Measurements from ENCODE around the gene PIP5K1C.

PIP5K1C gene

DNA sequence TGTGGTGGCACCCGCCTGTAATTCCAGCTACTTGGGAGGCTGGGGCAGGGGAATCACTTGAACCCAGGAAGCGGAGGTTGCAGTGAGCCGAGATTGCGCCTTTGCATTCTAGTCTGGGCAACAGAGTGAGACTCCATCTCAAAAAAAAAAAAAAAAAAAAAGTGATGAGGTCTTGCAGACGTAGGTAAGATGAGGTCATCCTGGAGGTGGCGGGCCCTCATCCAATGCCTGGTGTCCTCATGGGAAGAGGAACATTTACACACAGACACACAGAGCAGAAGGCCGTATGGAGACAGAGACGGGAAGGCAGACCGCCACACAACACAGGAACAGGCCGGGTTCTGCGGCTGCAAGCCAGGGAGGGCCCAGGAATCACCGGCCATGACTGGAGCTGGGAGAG lies 78.0 kb downstream of the PIP5K1C start:
- no peak for DNase-seq

DNA sequence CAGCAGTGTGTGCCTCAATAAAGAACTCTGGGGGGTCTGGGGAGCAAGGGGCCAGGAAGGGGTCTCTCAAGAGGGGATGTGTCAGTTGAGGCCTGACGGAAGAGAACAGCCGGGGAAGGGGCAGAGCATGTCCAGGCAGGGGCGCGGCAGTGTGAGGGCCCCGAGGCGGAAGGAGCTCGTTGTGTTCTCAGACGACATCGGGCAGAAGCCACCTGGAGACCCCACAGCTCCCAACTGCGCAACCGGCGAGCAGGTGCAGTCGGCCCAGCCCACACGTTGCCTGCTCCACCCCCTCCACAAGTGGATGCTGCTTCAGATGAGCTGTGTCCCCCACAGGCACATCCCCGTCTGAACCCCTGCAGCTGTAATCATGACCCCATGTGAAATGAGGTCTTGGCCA lies 78.6 kb downstream of the PIP5K1C start:
- no peak for DNase-seq

DNA sequence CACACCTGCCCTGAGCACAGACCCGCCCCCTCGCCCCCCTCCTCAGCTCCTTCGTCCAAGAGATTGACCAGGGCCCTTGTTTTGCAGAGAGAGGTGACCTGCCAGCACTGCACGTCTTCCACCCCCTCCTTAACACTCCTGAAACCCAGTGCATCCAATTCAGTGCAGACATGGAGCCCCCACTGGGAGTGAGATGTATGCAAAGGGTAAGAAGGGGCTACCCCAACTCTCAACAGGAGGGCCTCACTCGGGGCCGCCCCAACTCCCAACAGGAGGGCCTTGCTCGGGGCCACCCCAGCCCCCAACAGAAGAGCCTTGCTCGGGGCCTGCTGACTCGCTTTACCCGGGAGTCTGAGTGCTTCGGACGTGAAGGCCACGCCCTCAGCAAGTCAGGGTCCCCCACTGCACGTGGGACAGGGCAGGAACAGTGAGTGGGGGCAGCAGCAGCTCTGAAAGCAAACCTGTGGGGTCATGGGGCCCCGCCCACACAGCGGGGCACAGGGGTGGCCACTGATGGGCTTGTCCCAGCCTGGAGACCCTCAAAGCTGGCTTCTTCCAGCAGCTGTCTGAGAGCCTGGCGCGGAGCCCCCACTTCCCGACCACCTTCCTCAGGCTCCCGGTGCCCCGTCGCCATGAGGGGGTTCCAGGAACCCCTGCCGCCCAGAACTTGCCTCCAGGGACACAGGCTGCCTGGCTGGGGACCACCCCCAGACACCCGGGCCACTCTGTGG lies 79.3 kb downstream of the PIP5K1C start:
- DNase-seq, result no peak

DNA sequence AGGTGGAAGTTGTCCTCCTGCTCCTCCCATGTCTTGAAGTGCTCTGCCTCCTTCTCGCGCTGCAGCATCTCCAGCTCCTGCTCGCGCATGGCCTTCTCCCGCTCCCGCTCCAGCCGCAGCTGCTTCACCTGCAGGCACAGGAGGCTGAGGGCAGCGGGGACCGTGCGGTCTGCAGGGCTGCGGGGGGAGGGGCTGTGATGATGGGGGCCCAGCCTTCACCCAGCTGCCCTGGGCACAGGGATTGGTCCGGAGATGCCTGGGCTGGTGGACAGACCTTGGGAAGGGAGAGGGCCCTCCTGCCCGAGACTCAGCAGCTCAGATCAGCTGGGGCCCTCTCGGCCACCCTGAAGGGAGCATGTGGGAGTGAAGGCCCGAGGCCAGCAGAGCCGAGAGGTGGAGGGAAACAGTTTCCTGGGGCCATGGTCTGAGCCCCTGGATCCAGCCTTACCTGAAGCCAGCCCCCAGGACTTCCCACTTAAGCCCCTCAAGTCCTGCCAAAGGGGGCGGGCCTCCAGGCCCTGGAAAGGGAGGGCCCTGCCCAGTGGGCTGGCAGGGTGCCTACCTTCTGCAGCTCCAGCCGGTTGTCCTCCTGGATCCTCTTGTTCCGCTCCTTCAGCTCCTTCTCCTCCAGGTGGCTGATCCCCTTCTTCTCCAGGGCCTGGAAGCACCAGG lies 80.0 kb downstream of the PIP5K1C start:
- no peak for DNase-seq

DNA sequence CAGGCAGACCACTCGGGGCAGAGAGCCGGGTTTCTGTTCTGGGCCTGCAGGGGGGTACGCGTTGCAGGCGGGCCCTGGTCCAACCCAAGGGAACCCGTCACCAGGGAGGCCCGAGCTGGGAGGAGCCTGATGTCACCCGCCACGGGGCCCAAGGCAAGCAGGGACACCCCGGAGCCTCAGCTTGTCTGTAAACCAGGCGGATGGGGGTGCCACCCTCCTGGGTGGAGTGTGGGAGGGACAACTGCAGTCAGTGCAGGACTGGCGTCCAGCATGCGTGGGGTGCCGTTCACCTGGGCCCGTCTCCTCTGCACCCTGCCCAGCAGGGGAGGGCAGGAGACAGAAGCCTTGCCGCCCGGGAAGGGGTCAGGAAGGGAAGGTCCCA lies 80.6 kb downstream of the PIP5K1C start:
- DNase-seq, result no peak

DNA sequence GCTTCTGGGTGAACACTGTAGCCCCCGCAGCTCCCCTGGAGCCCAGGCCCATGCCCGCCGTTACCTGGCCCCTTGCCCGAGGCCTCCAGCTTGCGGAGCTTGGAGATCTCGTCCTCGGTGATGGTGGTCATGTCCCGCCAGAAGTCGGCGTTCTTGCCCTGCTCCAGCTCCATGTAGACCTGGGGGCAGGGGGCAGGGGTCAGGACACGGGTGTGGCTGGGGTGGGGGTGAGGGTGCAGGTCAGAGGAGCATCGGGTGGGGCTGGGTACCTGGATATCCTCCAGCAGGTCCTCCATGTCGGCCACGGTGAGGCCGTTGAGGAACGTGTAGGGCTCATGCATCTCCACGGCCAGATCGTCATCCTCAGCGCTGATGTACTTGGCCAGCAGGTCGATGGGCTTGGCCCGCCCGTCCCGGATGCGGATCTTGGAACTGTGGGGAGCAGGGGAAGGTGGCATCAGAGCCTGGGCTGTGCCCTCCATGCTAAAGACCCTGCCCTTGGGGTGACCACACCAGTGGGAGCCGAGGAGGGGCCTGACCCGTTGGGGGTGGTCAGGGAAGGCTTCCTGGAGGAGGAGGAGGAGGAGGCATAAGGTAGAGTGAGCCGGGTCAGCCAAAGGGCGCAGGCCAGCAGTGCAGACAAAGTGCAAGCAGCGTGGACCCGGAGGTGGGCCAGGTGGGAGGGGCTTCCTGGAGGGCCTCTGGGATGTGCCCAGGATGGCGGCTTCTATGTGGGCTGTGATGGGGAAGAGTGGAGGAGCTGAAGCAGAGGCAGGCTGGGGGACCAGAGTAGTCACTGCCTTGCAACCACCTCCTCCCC lies 81.2 kb downstream of the PIP5K1C start:
- DNase-seq, result no peak

DNA sequence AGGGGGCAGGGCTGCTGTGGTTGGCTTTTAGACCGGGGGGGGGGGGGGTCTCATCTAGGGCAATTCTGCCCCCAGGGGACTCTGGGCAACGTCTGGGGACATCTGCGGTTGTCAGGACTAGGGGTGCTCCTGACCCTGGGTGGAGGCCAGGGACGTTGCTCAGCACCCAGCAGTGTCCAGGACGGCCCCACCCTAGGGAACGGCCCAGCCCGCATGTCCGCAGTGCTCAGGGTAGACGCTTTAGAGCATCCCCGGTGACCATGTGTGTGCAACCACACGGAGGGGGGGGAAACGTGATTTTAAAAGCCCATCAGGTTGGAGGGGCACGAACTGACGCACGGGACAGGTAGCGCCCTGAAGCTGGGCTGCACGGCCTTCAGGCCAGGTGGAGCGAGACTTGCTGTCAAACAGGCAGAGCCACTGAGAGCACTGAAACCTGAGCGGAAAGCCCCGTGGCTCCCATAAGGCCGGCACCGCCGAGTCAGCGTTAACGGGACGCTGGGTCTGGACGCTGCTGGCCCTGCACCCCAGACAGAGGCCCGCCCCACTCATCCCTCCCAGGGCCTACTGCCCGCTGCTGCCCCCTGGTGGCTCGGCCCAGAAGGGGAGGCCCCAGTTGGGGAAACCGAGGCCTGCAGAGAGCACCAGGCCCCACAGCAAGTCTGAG lies 82.0 kb downstream of the PIP5K1C start:
- DNase-seq, result peak; percentile 67

DNA sequence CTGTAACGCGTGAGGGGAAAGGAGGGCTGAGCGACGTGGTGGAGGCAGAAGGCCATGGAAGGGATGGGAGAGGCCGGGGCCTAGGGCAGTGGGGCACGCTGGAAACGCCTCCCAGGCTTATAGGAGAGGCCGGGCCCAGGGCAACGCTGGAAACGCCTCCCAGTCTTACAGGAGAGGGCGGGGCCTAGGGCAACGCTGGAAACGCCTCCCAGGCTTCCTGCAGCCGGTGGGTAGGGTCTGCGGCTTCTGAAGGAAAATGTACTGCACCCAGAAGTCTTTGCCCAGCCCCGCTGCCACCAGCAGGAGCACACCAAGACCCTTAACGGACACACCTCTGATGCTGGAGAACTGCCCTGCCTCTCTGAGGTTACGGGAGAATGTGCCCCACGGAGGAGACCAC lies 82.8 kb downstream of the PIP5K1C start:
- peak; percentile 64 for DNase-seq

DNA sequence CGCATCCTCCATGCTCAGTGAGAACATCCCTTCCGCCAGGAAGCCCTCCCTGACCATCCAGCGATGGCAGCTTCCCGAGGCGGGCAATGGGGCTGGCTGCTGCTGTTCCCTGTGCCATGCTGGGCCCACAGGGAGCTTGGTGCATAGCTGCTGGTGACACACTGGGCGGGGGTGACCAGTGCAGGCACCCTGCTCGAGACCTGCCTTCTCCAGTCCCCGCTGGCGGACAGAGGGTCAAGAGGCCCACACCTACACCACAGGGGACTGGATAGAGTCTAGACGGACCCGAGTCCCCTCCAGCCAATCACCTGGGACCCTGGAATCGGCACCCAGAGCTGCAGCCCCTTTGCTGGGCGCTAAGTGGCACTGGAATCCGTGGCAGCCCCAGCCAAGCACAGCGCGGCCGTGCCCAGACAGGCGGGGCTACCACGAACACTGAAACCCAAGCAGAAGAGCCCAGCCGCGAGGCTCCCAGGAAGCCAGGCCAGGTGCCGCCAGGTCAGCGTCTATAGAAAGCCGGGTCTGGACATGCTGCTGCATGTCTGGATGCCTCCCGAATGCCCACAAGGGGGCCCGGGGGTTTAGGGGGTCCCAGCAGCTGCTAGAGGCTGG lies 84.6 kb downstream of the PIP5K1C start:
- DNase-seq, result no peak

DNA sequence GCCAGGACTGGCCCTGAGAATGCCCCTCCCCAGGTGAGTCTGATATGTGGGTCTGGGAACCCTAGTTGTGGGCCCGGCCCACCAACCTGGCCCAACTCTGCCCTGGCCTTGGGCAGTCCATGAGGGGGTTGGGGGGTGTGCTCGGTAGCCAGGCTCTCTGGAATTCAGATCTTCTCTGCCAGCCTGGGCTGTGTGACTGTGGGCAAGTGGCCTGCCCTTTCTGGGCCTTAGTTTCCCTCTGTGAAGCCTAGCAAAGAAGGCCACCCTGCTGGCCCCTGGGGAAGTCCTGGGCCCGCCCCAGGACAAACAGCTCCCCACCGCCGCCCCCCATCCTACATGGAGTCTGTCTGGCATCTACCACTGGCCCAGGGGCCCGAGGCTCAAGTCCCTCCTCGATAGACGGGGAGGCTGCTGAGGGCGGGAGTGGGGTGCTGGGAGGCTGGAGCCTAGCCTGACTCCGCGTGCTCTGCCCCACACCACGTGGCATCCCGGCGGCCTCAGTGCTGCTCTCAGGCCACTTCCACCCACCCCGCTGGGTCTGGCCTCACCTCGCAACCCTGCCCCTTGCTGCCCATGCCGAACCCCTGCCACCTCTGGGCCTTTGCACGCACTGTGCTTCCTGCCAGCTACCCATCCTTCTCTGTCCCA lies 85.3 kb downstream of the PIP5K1C start:
- DNase-seq, result no peak

DNA sequence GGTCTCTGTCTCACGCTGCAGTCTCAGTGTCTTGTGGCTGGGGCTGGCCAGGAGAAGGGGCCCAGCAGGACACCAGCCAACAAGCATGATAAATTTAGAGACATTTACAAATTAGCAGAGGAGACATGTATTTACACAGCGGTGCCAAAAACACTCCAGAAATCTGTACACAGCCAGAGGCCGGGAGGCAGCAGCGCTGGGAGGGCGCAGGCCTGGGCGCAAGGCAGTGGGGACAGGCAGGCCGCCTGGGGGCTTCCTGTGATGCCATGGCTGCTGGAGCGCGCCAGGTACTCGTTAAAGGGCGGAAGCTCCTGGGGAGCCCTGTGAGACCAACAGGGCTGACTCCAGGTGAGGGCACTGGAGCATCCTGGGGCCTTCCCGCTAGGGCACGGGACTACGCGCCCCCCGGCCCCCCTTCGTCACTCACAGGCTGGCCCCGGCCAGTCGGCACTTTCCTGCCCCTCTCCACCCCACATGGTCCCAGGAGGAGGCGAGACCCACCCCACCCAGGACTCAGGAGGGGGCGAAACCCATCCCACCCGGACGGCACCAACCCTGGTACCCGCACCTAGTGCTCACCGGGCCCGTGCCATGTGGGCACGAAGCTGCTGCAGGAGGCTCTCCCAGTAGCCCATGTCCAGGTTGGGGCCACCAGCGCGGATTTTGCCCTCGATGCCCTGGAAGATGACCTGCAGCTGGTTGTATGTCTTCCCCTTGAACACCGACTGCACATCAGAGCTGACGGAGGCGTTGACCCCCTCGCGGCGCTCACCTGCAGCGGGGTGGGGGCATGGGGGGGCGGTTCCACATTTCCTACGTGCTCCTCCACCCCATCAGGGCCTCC lies 86.2 kb downstream of the PIP5K1C start:
- no peak for DNase-seq

DNA sequence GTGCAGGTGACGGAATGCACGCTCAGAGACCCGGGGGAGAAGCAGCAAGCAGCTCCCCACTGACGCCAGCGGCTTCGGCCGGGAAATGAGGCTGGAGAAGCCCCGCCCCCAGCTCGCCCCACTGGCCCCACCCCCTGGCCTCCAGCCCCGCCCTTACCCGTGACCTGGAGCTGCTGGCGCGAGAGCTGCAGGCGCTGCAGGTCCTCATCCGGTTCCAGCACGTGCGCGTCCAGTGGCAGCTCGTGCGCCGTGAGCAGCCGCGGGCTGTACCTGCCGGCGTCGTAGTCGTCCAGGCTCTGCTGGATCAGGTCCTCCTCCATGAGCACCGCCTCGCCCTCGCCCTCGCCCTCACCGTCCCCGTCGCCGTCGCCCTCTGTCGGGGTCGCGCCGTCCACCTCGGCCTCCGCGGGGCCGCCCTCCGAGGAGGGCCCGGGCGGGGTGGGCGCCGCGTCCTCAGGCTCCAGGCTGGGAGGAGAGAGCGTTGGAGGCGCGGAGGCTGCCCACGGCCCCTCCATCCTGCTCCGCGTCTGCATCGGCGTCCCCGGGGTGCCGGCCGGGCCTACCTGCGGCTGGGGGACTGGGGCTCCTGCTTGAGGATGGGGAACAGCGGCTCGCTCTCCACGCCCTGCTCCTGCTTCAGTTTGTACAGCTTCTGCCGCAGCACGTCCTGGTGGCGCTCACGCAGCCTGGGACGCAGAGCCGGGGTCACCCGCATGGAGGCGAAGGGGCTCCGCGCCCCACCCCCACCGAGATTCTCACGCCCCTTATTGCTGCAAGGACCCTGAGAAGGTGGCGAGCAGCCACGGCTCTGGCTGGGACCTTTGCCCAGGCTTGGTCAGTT lies 87.1 kb downstream of the PIP5K1C start:
- no peak for DNase-seq

DNA sequence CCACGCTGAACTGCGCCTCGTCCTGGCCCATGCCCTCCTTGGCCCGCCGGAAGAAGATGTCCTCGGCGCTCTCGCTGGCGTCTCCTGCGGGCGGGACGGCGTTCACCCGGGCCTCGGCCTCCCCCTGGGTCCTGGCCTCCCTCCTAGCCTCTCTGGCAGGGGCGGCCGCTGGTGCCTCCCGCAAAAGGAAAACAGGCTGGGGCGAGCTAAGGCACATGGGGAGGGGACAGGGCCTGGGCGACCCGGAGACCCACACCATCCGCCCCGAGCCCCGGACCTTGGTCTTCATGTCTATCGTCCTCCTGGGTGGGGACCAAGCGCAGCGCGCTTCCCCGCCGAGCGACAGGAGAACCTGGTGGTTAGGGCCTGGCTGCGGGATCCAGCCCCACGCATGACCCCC lies 87.9 kb downstream of the PIP5K1C start:
- DNase-seq, result no peak

DNA sequence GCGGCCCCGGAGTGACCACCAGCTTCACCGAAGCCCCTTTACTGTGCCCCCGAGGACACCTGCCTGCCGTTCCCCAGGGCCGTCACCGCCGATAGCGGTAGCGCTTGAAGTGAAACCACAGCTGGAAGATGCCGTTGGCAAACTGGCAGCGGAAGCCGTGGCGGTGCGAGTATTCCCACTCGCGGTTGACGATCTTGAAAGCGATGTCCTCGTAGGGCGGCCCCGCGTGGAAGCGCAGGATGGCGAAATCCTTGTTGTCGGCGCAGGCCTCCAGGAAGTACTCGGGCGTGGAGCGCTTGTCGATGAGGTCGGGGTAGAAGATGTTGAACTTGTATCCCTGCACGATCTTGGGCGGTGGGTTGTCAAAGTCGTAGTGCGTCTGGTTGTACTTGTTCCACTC lies 88.4 kb downstream of the PIP5K1C start:
- no peak for DNase-seq

DNA sequence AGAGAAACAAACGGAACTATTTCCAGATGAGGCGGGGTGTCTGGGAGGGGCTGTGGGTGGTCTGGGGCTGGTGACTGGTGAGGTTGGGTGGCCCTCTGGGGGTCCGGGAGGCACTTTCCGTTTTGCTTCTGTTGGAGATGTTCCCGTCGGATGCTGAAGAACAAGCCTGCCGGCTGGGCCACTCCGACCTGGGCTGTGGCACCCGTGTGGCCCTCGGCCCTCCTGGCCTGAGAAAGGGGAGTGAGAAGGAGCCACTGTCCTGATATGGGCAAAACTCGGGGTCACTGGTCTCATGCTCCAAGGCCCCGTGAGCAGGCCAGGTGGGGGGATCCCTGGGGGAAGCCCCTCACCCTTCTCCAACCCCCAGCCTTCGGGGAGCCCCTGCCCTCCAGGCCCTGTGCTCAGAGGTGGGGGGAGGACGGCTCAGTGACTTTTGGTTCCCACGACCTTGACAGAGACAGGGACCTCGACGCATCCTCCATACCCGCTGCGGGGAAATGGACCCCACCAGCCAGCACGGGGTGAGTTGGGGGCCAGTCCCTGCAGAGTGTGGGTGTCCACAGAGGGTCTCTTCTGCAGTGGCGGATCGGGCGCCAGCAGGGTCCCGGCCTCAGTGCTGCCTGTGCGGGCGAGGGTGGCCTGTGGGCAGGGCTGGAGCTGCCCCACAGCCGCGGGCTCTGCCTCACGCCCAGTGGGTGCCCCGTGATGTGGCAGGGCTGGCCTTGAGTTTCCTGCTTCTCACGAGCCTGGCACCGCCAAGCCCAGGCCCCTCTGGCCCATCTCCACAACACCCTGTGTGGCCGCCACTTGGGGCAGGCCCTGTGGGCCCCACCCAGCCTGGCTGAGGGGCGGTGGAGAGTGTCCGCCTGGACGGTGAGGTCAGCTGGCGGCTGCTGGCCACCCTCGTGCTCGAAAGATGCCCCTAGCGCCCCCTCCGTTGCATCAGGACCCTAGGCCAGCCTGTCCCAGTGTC lies 89.2 kb downstream of the PIP5K1C start:
- no peak for DNase-seq

DNA sequence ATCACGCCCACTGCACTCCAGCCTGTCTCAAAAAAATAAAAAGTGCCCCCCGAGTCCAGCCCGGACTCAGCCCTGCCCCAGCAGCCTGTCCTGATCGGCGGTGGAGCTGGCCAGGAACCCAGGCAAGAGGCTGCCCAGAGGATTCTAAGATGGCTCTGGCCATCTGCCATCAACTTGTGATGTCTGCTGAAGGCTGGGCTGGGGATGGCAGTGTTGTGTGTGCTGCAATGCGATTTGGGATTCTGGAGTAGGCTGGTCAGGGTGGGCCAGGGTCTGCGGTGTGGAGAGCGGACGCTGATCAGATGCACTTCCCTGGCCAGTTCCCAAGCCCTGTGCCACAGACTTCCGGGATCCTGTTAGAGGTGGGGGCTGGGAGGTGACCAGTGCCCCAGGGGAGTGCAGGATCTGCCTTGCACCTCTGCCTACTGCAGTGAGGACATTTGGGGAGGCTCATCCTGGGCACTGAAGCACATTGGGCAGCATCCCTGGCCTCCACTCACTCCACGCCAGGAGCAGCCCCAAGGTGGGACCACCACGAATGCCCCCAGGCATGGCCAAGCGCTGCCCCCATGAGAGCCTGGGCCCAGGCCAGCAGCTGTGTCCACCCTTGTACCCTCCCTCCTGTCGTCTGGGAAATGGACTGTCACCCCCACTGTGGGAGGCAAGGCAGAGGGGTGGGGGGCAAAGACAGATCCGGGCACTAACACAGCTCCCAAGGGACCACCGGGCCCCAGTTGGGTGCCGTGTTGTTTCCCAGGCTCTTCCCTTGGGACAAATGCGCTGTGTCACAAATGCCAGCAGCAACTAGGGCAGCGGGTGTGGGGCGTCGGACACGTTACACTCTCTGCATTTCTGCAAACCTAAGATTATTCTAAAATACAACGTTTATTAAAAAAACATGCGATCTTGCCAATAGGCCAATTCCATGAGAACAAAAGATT lies 90.2 kb downstream of the PIP5K1C start:
- DNase-seq, result no peak

DNA sequence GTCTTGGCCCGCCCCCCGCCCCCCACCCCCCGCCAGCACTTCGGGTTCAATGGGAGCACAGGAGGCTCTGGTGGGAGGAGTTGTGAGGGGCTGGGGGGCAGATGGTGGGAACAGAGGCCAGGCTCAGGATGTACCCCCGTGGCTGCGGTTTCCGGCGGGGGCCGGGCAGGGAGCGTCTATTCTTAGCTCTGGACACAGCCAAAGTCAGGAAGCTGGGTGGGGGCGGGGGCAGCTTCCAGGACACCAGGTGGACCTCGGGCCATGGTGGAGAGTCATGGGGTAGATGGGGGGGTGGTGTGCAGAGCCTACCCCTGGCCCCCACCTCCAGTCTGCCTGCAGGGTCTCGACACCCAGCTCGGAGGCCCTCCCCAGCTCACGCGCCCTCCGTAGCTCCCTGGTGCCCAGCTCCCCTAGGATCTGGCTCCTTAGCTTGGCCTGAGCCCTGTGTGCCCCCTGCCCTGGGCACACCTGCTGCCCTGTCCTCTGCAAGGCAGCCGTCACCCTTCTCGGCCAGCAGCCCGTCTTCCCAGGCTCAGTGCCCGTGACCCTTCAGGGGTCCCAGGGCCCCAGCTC lies 91.4 kb downstream of the PIP5K1C start:
- DNase-seq, result no peak
